IPS-18a (cell line): ENCODE data around the gene TUBB6.

Source experiments
- H3K27ac ChIP-seq: one replicate; pipeline ENCODE4 v1.5.1; 2013; ENCODE audit warnings: low read length
- H3K27me3 ChIP-seq: one replicate; pipeline ENCODE4 v1.6.1; 2013; ENCODE audit warnings: mild to moderate bottlenecking, low read length; ENCODE audit not compliant: control insufficient read depth, insufficient read depth
- H3K36me3 ChIP-seq: one replicate; pipeline ENCODE4 v1.6.1; 2013; ENCODE audit warnings: low read depth, low read length; ENCODE audit not compliant: control insufficient read depth
- H3K4me1 ChIP-seq: one replicate; pipeline ENCODE4 v1.6.1; 2013; ENCODE audit warnings: low read depth, low read length; ENCODE audit not compliant: control insufficient read depth
- H3K4me3 ChIP-seq: one replicate; pipeline ENCODE4 v1.5.1; 2013; ENCODE audit warnings: low read length
- H3K9ac ChIP-seq: one replicate; pipeline ENCODE4 v1.6.1; 2013; ENCODE audit warnings: mild to moderate bottlenecking, low read length, moderate library complexity
- H3K9me3 ChIP-seq: one replicate; pipeline ENCODE4 v1.6.1; 2013; ENCODE audit warnings: low read depth, low read length; ENCODE audit not compliant: control insufficient read depth

Gene TUBB6

DNA sequence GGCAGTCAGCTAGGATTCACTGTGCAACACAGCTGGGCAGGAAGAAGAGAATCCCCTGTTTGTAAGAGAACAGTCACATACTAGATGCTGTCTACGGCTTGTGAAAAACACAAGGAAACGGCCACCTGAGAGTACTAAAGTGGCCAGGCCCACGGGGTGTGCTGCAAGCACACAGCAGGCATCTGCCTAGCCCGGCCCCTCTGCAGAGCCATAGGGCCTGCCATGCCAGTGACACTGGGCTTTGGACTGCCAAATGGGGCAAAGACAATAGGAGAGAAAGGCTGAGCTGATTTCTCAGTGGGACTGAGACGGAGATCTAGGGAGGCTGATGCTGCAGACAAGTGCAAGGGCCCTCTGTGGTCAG lies 10.3 kb downstream of the TUBB6 start:
- no peak overlapping the region for H3K27ac ChIP-seq
- H3K4me3 ChIP-seq: no peak overlapping the region
- H3K27me3 ChIP-seq: no peaks in the 10 kb centered on the region
- H3K9me3 ChIP-seq: no peaks in the 10 kb centered on the region
- H3K4me1 ChIP-seq: peaks cover 5% of the 10 kb centered on the region
- H3K36me3 ChIP-seq: peaks cover 22% of the 10 kb centered on the region
- no peak overlapping the region for H3K9ac ChIP-seq

DNA sequence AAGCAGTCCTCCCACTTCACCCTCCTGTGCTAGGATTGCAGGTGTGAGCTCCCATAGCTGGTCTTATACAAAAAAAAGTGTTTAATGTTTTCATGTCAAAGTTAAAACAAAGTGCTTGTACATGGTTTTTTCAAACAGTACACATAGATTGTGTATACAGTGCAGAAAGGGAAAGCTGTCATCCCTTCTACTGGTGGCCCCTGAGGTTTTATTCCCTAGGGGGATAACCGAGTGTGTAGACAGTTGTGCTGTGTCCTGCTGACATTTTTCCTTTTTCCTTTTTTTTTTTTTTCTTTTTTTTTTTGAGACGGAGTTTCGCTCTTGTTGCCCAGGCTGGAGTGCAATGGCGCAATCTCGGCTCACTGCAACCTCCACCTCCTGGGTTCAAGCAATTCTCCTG lies 10.8 kb downstream of the TUBB6 start:
- Histone ChIP-seq H3K36me3 (peaks cover 17% of the 10 kb centered on the region), H3K9me3 (no peaks in the 10 kb centered on the region), H3K27me3 (no peaks in the 10 kb centered on the region), H3K4me1 (no peaks in the 10 kb centered on the region), H3K4me3 (no peak overlapping the region), H3K27ac (no peak overlapping the region), H3K9ac (no peak overlapping the region)

GRCh38 chr18:12321333-12321732 lies 13.3 kb downstream of the TUBB6 start:
- Histone ChIP-seq H3K9ac (no peak overlapping the region), H3K9me3 (no peaks in the 10 kb centered on the region), H3K4me1 (no peaks in the 10 kb centered on the region), H3K27ac (no peak overlapping the region), H3K27me3 (no peaks in the 10 kb centered on the region), H3K36me3 (peaks cover 26% of the 10 kb centered on the region), H3K4me3 (no peak overlapping the region)

DNA sequence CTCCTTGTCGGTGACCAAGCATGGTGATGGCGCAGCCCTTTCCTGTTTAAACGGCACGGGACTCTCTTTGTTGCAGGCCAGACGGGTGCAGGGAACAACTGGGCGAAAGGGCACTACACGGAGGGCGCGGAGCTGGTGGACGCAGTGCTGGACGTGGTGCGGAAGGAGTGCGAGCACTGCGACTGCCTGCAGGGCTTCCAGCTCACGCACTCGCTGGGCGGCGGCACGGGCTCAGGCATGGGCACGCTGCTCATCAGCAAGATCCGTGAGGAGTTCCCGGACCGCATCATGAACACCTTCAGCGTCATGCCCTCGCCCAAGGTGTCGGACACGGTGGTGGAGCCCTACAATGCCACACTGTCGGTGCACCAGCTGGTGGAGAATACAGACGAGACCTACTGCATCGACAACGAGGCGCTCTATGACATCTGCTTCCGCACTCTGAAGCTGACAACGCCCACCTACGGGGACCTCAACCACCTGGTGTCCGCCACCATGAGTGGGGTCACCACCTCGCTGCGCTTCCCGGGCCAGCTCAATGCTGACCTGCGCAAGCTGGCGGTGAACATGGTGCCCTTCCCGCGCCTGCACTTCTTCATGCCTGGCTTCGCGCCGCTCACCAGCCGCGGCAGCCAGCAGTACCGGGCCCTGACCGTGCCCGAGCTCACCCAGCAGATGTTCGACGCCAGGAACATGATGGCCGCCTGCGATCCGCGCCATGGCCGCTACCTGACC lies 17.1 kb downstream of the TUBB6 start:
- Histone ChIP-seq H3K4me3 (no peak overlapping the region), H3K9me3 (no peaks in the 10 kb centered on the region), H3K4me1 (no peaks in the 10 kb centered on the region), H3K9ac (no peak overlapping the region), H3K27me3 (no peaks in the 10 kb centered on the region), H3K36me3 (peaks cover 48% of the 10 kb centered on the region), H3K27ac (no peak overlapping the region)

GRCh38 chr18:12325726-12326245 lies 17.7 kb downstream of the TUBB6 start:
- Histone ChIP-seq H3K4me1 (no peaks in the 10 kb centered on the region), H3K9ac (no peak overlapping the region), H3K36me3 (peaks cover 48% of the 10 kb centered on the region), H3K9me3 (no peaks in the 10 kb centered on the region), H3K4me3 (no peak overlapping the region), H3K27me3 (no peaks in the 10 kb centered on the region), H3K27ac (no peak overlapping the region)

- no peak overlapping the region for H3K9ac ChIP-seq
- no peaks in the 10 kb centered on the region for H3K4me1 ChIP-seq
- no peaks in the 10 kb centered on the region for H3K27me3 ChIP-seq
- H3K9me3 ChIP-seq: no peaks in the 10 kb centered on the region
- H3K4me3 ChIP-seq: no peak overlapping the region
- no peak overlapping the region for H3K27ac ChIP-seq
- H3K36me3 ChIP-seq: peaks cover 41% of the 10 kb centered on the region
Measured at GRCh38 chr18:12326711-12327460, 18.8 kb downstream of the TUBB6 start.

DNA sequence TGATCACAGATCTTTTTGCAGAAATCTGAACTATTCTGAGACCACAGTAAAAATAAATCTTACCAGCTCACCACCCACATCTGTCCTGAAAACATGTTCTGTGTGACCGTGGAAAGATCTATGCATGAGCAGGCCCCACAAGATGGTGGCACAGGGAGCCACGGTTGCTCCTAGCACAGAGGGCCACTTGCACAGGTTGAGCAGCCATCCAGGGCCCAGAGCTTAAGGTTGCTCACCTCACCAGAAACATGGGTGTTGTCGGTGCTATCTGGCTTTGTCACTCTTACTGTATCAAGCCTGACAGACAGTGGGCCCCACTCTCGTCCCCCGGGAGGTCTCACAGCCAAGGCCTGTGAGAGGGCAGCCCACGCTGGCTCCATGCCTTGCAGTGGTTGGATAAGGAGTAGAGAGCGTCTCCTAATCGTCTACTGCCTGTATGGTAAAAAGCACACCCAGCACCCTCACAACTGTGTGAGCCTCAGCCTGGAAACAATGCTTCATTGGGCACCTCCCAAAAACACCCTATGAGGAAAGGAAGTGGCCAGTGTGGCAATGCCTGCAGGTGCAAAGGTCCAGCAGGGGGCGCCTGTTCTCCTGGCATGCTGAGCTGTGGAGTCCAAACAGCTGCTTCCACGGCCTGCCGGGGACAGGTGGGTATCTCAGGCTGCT lies 19.6 kb downstream of the TUBB6 start:
- Histone ChIP-seq H3K4me3 (no peak overlapping the region), H3K9me3 (no peaks in the 10 kb centered on the region), H3K27me3 (no peaks in the 10 kb centered on the region), H3K9ac (no peak overlapping the region), H3K4me1 (no peaks in the 10 kb centered on the region), H3K27ac (no peak overlapping the region), H3K36me3 (peaks cover 41% of the 10 kb centered on the region)

GRCh38 chr18:12328179-12328823 lies 20.3 kb downstream of the TUBB6 start:
- Histone ChIP-seq H3K4me1 (no peaks in the 10 kb centered on the region), H3K36me3 (peaks cover 41% of the 10 kb centered on the region), H3K4me3 (no peak overlapping the region), H3K9me3 (no peaks in the 10 kb centered on the region), H3K9ac (no peak overlapping the region), H3K27ac (no peak overlapping the region), H3K27me3 (no peaks in the 10 kb centered on the region)

GRCh38 chr18:12329125-12329698 lies 21.2 kb downstream of the TUBB6 start:
- Histone ChIP-seq H3K4me3 (no peak overlapping the region), H3K9ac (no peak overlapping the region), H3K4me1 (peaks cover 6% of the 10 kb centered on the region), H3K27ac (no peak overlapping the region), H3K27me3 (no peaks in the 10 kb centered on the region), H3K36me3 (peaks cover 41% of the 10 kb centered on the region), H3K9me3 (no peaks in the 10 kb centered on the region)

DNA sequence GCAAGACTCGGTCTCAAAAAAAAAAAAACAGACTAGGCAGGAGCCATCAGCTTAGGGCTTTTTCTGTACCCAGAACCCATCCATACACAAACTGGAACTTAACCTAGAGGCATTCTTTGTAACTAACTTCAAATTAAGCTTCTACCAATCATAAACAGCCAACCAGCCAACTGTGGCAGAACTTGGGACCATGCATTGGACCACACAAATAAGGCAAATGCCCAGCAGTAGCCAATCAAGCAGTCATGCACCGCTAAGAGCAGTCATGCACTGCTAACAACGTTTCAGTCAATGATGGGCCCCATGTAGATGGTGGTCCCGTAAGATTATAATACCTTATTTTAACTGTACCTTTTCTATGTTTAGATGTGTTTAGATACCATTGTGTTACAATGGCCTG lies 22.7 kb downstream of the TUBB6 start:
- Histone ChIP-seq H3K36me3 (peaks cover 28% of the 10 kb centered on the region), H3K4me3 (no peak overlapping the region), H3K9ac (no peak overlapping the region), H3K9me3 (no peaks in the 10 kb centered on the region), H3K4me1 (peaks cover 21% of the 10 kb centered on the region), H3K27ac (no peak overlapping the region), H3K27me3 (no peaks in the 10 kb centered on the region)
